NB4 (cell line): ENCODE results near the gene IFT122.
"Not testable (repeated sequence)": the region's sequence is repeated elsewhere in the genome, so short reads cannot be mapped to it uniquely, and the experiment has no call there.

ENCODE experiments used
- DNase-seq: peaks from one replicate; pipeline ENCODE4 v3.0.0; 2010; ENCODE audit warnings: low read depth
- H3K4me3 ChIP-seq: one replicate; pipeline ENCODE4 v1.5.1; 2011; ENCODE audit warnings: mild to moderate bottlenecking, low read depth, low read length, moderate library complexity
- MAX ChIP-seq: IDR thresholded peaks from 2 replicates; pipeline ENCODE4 v1.6.1; 2011; ENCODE audit warnings: low read depth, low read length
- MYC ChIP-seq: IDR thresholded peaks from 2 replicates; pipeline ENCODE4 v1.6.1; 2011; ENCODE audit warnings: low read depth, low read length
- POLR2A ChIP-seq: IDR thresholded peaks from 2 replicates; pipeline ENCODE4 v1.6.1; 2011; ENCODE audit warnings: mild to moderate bottlenecking; ENCODE audit not compliant: insufficient read length; ENCODE audit errors: extremely low read depth
- TF ChIP-seq, protein P1 (sequence below): IDR thresholded peaks from one replicate; pipeline ENCODE4 v1.5.1; 2012; ENCODE audit warnings: low read depth, low read length

The IFT122 gene

GRCh38 chr3:129474984-129475804, 35.2 kb downstream of the IFT122 start:
- TF ChIP-seq POLR2A (no peak), MAX (no peak), MYC (no peak)
- TF ChIP-seq, protein P1, sequence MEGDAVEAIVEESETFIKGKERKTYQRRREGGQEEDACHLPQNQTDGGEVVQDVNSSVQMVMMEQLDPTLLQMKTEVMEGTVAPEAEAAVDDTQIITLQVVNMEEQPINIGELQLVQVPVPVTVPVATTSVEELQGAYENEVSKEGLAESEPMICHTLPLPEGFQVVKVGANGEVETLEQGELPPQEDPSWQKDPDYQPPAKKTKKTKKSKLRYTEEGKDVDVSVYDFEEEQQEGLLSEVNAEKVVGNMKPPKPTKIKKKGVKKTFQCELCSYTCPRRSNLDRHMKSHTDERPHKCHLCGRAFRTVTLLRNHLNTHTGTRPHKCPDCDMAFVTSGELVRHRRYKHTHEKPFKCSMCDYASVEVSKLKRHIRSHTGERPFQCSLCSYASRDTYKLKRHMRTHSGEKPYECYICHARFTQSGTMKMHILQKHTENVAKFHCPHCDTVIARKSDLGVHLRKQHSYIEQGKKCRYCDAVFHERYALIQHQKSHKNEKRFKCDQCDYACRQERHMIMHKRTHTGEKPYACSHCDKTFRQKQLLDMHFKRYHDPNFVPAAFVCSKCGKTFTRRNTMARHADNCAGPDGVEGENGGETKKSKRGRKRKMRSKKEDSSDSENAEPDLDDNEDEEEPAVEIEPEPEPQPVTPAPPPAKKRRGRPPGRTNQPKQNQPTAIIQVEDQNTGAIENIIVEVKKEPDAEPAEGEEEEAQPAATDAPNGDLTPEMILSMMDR = no peak
- no peak overlapping the region for H3K4me3 ChIP-seq
- DNase-seq = no peak

DNA sequence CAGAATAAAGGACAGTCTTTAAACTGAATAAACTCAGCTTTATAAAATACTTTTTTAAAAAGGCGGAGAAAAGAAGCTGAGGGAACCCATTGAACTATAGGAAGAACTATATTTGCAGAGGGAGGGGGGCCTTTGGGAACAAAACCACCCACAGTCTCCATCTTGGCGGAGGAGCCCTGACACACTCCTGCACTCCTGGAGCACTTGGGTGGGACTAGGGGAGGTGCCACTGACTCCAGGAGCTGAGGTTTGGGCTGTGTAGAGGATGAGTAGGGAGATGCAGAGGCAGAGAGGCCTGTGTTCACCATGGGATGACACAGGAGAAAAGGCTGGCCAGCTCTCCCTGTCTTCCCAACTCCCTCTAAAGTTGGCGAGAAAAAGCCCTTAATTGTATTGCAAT, 35.8 kb downstream of the IFT122 start:
- no peak for DNase-seq
- TF ChIP-seq MAX (no peak), MYC (no peak), POLR2A (no peak)
- TF ChIP-seq, protein P1 = no peak
- H3K4me3 ChIP-seq = no peak overlapping the region

DNA sequence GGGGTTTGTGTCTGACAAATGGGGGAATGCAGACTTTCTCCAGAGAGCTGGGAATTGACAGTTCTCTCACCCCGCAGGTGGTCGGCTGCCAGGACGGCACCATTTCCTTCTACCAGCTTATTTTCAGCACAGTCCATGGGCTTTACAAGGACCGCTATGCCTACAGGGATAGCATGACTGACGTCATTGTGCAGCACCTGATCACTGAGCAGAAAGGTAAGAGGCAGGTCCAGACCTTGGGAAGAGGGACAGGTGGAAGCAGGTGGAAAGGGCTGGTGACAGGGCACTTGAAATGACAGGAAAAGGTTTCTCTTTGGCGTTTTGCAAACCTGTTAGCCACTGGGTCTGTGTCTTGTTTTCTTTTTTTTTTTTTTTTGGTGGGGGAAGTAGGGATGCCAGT, 36.6 kb downstream of the IFT122 start:
- DNase-seq = no peak
- no peak for TF ChIP-seq MAX
- TF ChIP-seq MYC = no peak
- TF ChIP-seq POLR2A = no peak
- TF ChIP-seq, protein P1 = no peak
- no peak overlapping the region for H3K4me3 ChIP-seq

GRCh38 chr3:129481225-129481765, 41.3 kb downstream of the IFT122 start:
- not testable (repeated sequence) for H3K4me3 ChIP-seq

GRCh38 chr3:129481766-129482332, 41.8 kb downstream of the IFT122 start:
- TF ChIP-seq POLR2A (no peak), MAX (no peak), MYC (no peak)
- TF ChIP-seq, protein P1 = no peak
- DNase-seq = peak; percentile 9
- no peak overlapping the region for H3K4me3 ChIP-seq

More at GRCh38 chr3:129481225-129481765, 41.3 kb downstream of the IFT122 start:
- not testable (repeated sequence) for DNase-seq

GRCh38 chr3:129482721-129483120, 42.7 kb downstream of the IFT122 start:
- DNase-seq = peak; percentile 28
- TF ChIP-seq POLR2A = no peak
- TF ChIP-seq MYC = no peak
- no peak for TF ChIP-seq MAX
- TF ChIP-seq, protein P1 = peak; percentile 40
- H3K4me3 ChIP-seq = no peak overlapping the region
